ENCODE measurements around the gene TMEM33.

GRCh38 chr4:41927796-41928499 is 7.3 kb upstream of the TMEM33 start:
- no peak for TF ChIP-seq CTCF (IDR thresholded peaks at IDR 0.05)
- TF ChIP-seq POLR2A (IDR thresholded peaks at IDR 0.05) = no peak
